HG03095 (cell line): ENCODE results near the gene USP2.

ENCODE experiments used
- ATAC-seq: cut with Tn5 transposase; IDR thresholded peaks from one replicate; pipeline ENCODE4 v1.9.1; 2021; ENCODE audit warnings: moderate library complexity; ENCODE audit not compliant: unreplicated experiment

USP2 gene

DNA sequence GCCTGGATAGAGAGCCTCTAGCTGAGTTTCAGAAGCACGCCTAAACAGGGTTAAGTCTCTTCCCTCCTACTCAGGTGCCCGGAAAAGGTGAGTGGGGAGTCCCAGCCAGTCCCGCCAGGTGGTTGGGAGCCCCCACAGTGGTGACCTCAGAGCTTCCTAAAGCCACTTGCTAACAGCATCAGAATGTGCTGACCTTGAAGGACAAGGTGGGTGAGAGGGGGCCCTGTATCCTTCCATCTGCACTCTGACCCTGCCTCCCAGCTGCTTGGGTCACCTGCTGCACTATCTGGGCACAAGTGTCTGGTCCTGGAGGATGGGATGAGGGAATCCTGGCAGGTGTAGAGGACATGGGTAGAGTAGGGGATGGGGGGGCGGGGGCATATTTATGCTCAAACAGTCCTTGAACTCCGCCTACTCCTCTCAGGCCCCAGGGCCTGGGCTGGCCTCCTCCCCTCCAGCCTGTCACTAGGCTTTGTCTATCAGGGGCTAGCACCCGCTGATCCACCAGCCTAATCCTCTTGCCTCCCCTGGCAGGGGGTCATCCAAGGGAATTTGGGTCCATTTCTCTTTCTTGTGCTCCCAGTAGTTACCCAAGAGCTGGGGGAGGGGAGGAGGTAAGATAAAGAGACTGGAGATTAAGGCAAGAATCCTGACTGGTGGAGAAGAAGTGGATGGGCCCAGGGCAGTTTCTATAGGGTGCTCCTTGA lies 3.4 kb downstream of the USP2 start:
- no peak for ATAC-seq

DNA sequence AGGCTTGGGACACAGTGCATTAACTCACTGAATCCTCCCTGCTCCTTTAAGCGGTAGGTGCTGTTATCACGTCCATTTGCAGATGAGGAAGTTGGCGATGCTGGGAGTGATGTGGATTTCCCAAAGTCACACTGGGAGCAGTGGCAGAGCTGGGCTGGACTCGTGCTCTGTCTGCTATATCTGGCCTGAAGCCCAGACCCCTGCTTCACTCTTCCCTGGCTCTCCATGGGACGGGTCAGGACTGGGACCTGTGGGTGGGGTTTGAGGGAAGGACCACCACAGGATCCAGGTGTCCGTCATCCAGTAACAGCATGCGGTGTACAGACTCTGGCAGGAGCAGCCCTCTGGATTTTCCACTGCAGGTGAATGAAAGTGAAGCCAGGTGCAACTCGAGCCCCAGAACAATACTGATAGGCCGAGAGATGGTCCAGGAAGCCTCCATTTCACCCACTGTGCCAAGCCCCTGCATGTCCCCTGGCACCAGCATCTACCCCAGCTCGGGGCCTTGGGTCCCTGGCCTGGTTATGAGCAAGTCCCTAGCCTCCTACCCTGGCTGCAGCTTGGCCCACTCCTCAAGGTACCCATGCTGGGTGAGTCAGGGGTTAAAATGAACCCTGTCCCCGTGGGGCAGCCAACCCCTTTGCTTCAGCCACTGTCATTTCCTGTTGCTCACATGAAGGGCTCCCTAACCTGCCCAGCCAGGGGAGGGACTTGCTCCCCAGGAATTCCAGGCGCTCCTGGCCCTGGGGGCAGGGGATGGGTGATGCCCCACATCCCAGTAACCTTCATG lies 4.2 kb downstream of the USP2 start:
- ATAC-seq, result no peak

DNA sequence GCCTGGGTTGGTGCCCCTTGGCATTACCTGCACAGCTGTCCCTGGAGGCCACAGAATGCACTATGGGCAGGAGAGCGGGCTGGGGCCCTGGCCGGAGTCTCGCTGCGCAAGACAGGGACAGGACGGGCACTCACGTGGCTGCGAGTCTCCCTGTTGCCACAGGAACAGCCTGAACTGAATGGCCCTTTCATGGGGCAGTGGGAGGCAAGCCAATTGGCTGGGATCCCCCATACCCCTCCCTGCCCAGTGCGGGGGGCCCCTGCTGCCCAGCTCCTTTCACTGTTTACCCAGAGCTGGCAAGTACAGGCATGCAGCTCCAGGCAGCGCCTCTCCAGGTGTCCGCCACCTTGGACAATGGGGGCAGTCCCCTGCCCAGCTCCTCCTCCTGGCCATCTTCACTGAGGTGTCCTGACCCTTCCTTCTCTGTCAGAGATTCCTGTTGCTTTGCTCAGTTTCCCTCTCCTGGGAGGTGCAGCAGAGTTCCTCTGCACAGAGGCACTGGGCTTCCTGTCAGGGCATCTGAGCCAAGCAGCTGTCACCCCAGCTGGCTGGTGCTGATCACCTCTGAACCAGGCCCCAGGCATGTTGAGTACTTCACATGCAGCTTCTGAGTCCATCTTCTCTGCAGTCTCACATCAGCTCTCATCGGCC lies 5.2 kb downstream of the USP2 start:
- no peak for ATAC-seq

DNA sequence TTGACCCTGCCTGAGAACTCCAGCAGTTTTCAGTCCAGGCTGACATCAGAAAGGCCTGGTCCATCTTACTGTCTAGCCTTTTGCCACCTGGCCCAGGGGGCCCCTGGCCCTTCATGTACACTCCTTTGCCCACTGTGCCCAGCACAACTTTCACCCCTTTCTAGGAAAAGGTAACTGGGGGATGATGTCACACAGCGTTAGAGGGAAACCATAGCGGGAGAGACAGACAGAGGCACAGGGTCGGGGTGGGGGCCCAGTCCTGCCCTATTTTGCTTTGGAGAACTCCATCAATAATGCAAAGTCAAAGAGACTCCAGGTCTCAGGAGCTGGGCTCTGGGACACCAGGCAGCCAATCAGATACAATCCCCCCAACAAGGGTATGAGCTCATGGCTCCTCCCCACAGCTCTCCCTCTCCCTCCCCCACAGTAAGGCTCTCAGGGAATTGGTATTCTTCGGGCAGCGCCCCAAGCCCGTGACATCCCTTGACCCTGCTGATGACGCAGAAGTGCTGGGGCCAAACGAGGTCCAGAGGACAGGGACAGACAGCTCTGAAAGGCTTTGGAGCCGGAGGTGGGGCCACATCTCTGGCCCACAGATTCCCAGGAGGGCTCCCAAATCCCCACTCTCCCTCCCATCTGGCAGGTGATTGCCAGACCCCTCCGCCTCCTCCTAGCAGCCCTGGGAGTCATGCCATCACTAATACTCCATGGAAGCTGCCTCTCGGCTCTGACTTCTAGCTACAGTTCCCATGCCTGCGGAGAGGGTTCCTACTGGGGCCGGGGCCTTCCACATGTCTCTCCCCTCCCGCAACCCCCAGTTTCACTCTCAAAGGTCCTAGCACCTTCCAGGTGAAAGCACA lies 5.9 kb downstream of the USP2 start:
- no peak for ATAC-seq

DNA sequence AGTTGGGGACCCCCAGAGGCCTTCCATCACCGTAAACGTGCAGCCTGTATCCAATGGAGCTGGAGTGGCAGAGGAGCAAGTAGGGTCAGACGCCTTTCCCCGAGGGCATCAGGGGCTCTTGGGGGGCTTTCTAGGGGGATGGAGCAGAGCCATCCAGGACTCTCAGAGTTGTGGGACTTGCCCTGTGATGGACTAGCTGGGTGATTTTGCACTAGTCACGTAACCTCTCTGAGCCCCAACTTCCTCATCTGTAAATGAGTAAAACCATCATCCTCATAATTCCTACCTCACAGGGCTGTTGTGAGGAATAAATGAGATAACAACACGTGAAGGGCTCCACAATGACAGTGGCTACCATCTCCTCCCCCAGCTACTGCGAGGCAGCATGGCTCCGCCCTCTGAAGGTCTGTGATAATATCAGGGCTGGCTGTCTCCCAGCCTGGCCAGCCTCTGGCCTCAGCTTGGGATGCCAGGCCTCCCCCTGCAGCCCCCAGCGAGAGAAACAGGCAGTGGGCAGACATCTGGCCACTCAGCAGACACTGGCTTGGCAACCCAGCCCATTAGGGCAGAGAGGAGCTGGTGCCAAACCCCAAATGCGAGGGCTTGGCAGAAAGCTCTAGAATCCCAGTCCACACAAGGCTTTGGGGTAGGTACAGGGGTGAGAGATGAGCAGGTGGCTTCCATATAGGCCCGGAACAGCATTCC lies 6.7 kb downstream of the USP2 start:
- ATAC-seq, result no peak

DNA sequence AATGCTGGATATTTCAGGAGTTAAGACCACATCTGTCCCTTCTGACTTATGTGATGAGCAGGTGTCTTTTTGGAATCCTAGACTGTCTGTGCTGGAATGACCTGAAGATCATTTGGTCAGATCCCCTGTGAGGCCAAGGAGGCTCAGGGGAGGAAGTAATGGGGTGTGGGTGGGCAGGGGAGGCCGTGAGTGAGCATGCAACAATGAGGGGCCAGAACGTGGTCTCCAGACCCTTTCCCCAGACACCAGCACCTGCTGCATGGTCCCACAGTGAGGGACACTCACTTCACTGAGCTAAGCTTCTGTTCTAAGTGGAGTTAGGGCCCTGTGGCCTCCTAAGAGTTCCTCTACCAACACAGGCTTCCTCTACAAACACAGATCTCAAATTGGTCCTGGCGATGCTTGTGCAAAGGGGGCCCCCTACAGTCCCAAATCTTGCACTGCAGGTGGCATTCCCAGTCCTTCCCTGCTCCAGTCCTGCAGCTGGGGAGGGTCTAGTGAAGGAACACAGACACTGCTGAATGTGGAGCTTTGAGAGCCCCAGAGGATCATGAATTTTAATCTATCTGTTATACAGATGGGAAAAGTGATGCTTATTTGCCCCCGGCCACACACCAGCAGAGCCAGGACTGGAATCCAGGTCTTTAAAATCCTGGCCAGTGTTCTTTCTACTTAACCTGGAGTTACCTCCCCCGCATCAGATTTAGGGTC lies 7.4 kb downstream of the USP2 start:
- no peak for ATAC-seq

DNA sequence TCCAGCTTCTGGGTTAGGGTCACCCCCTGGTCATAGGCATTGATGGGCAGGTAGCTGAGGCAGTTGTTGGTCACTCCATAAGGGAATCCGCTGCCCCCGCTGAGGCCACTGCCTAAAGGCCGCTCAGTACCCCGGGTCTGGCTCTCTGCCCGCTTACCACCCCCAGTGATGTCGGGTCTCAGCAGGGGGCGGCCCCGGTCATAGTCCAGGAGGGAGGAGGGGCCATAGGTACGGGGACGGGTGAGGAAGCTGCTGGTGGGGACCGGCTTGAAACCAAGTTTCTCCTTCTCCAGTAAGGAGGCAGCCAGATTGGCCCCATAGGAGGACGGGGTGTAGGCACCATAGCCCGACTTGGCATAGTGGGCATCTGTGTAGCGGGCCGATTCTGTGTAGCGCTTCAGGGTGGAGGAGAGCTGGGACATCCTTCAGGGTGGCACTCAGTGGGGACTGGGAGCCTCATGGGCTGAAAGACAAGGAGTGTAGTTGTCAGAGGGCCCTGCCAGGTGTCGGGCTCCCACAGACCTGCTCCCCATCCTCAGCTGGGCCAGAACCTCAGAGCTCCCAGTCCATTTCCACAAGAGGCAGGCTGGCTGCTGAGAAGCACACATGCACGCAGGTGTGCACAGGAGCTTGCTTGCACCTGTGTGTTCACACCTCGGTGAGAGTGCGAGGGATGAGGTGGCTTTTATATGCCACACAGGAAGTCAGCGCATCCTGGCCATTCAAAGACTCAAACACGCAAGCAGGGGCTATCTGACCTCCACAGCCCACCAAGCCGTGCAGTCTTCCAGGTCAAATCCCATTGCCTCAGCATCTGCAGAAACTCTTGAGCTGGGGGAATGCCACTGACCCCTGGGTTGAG lies 8.2 kb downstream of the USP2 start:
- ATAC-seq, result no peak

DNA sequence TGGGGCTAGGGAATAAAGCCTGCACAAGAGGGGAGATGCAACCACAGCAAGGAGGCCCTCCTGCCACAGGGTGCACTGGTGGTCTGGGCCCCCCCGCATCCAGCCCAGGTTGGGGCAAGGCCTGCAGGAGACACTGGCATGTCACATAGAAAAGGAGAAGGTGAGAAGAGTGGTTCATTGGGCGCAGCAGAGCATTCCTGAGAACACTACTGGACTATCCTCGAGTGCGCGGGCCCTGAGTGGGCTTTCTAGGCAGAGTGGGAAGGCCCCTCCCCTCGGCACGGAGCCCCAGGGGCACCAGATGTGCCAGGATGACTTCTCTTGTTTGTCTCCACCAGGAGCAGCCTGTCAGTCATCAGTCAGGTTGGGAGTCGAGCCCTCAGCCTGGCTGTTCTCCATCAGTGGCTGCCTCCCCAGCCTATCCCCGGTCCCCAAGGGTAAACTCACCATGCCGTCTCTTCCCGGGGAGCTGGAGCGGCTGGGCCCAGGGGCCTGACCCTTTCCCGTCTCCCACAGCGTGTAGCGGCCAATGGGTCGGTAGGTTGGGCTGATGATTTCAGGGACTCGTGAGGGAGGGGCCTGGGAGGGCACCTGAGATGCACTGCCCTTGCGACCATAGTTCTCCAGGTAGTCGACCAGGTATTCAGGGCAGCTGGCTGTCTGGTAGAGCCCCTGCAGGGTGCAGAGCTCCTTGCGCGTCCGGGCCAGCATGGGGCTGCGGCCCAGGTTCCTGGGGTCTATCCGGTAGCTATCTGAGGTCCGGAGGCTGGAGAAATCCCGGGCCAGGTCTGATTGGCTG lies 9.0 kb downstream of the USP2 start:
- no peak for ATAC-seq

DNA sequence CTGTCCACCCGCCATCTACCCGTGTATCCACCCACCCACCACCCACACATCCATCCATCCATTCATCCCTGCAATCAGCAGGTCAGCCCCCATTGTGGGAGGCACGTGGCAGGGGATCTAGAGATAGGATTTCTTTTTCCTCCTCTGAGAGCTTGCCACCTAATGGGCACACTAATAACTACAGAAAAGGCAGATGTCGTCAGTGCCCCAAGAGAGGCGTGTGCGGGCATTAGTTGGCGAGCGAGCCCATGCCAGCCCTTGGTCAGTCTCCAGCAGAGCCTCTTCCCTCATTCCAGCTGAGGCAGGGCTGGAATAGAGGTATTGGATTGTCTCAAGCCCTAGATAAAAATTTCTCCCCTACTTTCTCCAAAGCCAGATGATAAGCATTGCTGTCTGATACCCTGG lies 9.7 kb downstream of the USP2 start:
- no peak for ATAC-seq

DNA sequence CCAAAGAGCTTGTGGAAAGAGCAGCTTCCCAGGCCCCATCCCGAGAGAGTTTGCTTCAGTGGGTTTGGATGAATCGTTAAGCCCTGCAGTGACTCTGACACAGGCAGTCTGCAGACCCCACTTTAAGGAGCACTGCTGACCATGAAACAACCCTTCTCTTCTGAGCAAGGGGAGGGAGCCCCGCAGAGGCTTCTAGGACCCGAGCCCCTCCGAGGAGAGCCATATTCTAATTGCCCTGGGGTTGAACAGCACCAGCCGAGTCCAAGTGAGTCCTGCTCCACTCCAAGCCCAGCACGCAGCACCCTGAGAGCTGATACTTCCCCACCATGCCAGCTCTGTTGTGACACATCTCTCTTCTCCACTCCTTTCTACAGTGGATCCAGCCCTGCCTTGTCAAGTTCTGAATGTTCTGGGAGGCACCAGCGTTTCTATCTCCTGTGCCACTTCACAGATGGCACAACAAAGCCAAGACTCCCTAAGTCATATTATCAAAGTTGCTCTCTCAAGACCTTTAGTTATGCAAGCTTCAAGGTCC lies 10.4 kb downstream of the USP2 start:
- ATAC-seq, result no peak

DNA sequence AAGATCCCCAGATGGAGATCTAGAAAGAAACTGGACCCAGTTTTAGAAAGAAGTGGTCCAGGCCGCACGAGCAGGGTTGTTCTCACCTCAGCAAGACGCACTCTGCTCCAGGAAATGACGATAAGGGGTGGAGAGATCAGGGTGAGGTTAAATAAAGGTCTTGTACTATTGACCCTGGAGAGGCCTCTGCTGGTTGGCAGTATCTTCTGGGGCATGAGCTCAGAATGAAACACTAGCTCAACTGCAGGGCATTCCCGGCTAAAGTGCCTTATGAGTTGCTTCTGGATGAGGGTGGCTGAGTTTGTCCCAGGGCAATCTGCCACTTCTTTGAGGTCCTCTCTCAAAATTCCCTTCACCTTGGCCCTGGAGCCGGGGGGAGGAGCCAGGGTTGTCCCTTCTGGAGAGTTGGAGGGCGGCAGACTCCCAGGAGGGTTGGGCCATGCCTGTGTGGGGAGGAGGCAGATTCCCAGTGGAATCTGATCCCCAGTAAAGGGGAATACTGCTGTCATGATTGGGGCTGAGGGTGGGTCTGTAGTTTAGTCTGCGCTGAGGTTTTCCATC lies 10.9 kb downstream of the USP2 start:
- ATAC-seq, result no peak

DNA sequence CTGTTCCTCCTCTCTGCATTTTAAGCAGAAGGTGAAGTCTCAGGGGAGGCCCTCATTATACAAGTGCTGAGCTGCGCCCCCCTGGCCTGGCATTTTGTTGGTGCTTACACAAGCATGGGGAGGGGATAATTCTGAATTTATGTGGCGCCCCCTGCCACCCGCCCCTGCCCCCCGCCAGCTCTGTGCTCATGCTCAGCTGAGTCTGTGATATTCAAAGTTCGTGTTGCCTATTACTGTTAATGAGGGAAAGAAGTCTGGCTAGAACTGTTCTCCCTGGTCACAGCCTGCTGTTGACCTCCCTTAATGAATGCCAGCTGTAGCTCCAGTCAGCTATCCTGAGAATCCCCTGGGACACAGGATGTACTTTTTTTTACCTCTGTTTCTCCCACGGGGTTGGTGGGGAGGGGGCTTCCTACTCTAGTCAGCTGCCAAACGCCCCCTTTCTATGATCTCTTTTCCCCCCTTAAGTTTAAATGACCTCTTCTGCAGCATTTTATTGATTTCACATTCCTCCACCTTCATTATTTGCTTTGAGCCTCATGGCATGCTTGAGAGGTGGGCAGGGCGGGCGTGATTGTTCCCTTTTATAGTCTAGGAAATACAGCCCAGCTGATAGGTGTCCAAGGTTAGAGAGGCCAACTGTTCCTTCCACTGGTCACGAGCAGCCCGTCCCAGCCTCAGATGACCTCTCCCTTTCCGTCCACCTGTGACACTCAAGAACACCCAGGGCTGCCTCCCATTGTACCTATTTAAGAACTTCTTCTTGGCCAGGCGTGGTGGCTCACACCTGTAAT lies 12.2 kb downstream of the USP2 start:
- no peak for ATAC-seq

DNA sequence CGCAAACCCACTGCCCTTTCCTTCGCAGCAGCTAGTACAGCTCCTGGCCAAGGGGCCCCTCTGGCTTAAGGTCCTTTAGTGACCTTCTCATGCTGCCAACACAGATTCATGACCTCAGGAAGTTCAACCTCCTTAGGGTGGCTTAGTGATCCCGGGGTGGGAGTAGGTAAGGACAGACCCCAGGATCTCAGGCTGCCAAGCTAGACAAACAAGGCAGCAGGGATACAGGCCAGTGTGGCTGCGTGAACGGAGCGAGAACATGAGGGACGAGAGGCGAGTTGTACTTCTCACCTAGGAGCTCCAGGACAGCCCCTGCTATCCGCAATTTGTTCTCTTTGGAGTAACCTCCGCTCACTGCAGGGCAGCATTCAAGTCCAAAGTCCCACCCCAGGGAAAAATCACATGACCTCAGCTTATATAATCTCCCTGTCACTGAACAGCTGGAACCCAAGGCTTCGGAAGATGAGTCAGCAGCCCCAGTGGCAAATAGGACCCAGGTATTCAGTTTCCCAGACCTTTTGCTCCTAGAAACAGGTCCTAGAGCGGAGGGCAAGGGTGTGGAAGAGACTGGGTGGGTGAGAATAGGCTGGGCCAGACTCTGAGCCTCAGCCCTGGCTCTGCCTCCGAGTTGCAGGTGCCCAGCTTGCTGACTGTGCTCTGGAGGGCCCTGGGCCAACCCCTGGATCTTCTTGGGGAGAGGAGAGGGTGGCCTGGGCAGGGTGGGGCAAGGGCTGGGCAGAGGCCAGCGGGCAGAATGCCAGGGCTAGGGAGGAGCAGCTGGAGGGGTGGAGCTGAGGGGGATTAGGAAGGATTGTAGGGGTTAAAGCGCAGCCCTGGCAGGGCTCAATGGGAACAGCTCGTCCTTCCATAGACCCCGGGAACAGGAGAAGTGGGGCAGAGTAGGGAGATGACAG lies 13.1 kb downstream of the USP2 start:
- ATAC-seq, result no peak

DNA sequence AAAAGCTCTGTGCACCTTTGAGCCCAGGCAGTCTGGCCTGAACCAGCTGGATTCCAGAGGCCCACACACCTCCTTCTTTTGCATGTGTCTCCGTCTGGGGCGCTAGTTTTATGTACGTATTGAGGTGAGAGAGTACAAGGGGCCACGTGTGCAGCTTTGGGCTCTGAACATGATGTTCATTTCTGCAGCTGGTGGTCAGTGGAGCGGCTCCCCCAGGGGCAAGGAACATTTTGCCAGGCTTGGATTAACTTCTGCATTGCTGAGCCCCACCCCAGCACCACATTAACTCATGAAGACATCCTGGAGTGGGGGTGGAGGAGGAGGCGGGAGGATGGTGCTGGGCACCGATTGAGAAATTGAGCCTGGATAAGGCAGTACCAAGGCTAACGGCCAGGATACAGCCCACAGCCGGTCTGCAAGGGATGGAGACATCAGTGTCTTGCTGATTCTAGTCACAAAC lies 13.8 kb downstream of the USP2 start:
- no peak for ATAC-seq
